Epithelial cell of proximal tubule (primary cell): ENCODE results near the gene OR8G1. TPM values are rescaled to one million over a fixed set of nuclear protein-coding genes. Genes with fewer than 3 reads are reported as not detected.
"Not testable (repeated sequence)": the region's sequence is repeated elsewhere in the genome, so short reads cannot be mapped to it uniquely, and the experiment has no call there.

Experiments used
- DNase-seq: peaks from one replicate; pipeline ENCODE4 v3.0.0-alpha.2; 2011; ENCODE audit warnings: low read depth
- H3K4me3 ChIP-seq: 2 replicates; pipeline ENCODE4 v1.5.1; 2011; ENCODE audit warnings: low read depth, mild to moderate bottlenecking, low read length
- CTCF ChIP-seq: conservative IDR thresholded peaks from 2 replicates; pipeline ENCODE4 v1.5.1; 2012; ENCODE audit warnings: low read depth, mild to moderate bottlenecking, low read length
- total RNA-seq: library from RNA; depleted of rRNA; stranded (reverse); fragments of >200 nt; gene quantifications from 2 replicates; pipeline ENCODE4 v1.2.3, GENCODE V29; 2015

OR8G1 gene
- total RNA-seq, 1 donor from 2014 or later, result not detected

- no peak overlapping the region for H3K4me3 ChIP-seq
- no peak for DNase-seq
- TF ChIP-seq CTCF, result no peak
Observed at GRCh38 chr11:124211321-124211720, 29.6 kb upstream of the OR8G1 start.

GRCh38 chr11:124214027-124214426 is 26.9 kb upstream of the OR8G1 start:
- no peak for TF ChIP-seq CTCF
- H3K4me3 ChIP-seq, result no peak overlapping the region
- no peak for DNase-seq

GRCh38 chr11:124219126-124219525 is 21.8 kb upstream of the OR8G1 start:
- TF ChIP-seq CTCF, result no peak
- no peak for DNase-seq
- no peak overlapping the region for H3K4me3 ChIP-seq

GRCh38 chr11:124222407-124222806 is 18.5 kb upstream of the OR8G1 start:
- TF ChIP-seq CTCF, result no peak
- DNase-seq, result no peak
- H3K4me3 ChIP-seq, result no peak overlapping the region

- DNase-seq, H3K4me3 ChIP-seq: not testable (repeated sequence)
Observed at GRCh38 chr11:124224618-124225423, 16.1 kb upstream of the OR8G1 start.

- no peak overlapping the region for H3K4me3 ChIP-seq
- no peak for DNase-seq
- TF ChIP-seq CTCF, result no peak
Observed at GRCh38 chr11:124225471-124225870, 15.4 kb upstream of the OR8G1 start.

- H3K4me3 ChIP-seq, result no peak overlapping the region
- no peak for DNase-seq
- no peak for TF ChIP-seq CTCF
Observed at GRCh38 chr11:124233376-124233775, 7.5 kb upstream of the OR8G1 start.
